Heart left ventricle (tissue), 13 donors: Measurements from ENCODE around the gene FOXL2NB.

Experiments used
- CTCF ChIP-seq, 12 donors: fragments of 200-600 bp; sonication (generic) in 4 of 12; IDR thresholded peaks; one replicate each; pipeline versions ENCODE4 v1.5.0 to v1.8.0; 2018 to 2022; ENCODE audit warnings: antibody characterized with exemption in 12 of 12, mild to moderate bottlenecking in 5 of 12
- POLR2A ChIP-seq, 2 donors: fragments of 450-650 bp; IDR thresholded peaks; one replicate each; pipeline ENCODE4 v1.6.1; 2017; ENCODE audit warnings: antibody characterized with exemption in 2 of 2, mild to moderate bottlenecking in 2 of 2, moderate library complexity in 2 of 2
- donor health status: ischemic (EF 13 %, LVEDD 7.1; RV severe dilation, severe dysfunction).
- donor health status: DM: no; HTN: yes; CAD: no.
- donor health status: DM: no; HTN: no; CAD: no.
- donor health status: ischemic (EF 25% LVEDD 6.9; RV normal size, moderate dysfunction).
- donor health status: ischemic (EF 25% LVEDD 5.7; RV mildly dilated, moderate dysfunction).
- donor health status: ischemic (EF 35%, LVEDD 5.7; RV mildly dilated, moderate dysfunction).
- donor health status: nonischemic (EF 11% LVEDD 7.7; RV severe dilation, severe dysfunction).
- donor health status: DM: yes; HTN: yes; CAD: no.
- donor health status: PGD.
- donor health status: ischemic (EF 29% LVEDD 5.4; RV normal size, mild dysfunction).
- donor health status: nonischemic (EF 23%, LVEDD 6.1; RV moderate dilation, normal function).

- TF ChIP-seq CTCF (IDR thresholded peaks at IDR 0.05): no peak
- TF ChIP-seq POLR2A (IDR thresholded peaks at IDR 0.05): no peak
These were observed 38.2 kb upstream of the FOXL2NB start for GRCh38 chr3:138908846-138909245.
